ENCODE results near the gene ASTN2.

GRCh38 chr9:116796669-116797068 is 618.2 kb downstream of the ASTN2 start:
- TF ChIP-seq CTCF (IDR thresholded peaks at IDR 0.05; ENCODE audit: insufficient read depth, low read depth, low read length) (no peak), EZH2 (IDR thresholded peaks at IDR 0.05; ENCODE audit: insufficient read depth, low read length) (no peak)
